HG02870 (cell line): ENCODE measurements around the gene VWA3B.

Experiments
- ATAC-seq: cut with Tn5 transposase; IDR thresholded peaks from one replicate; pipeline ENCODE4 v1.9.1; 2021; ENCODE audit warnings: mild to moderate bottlenecking, moderate library complexity; ENCODE audit not compliant: unreplicated experiment

VWA3B gene

DNA sequence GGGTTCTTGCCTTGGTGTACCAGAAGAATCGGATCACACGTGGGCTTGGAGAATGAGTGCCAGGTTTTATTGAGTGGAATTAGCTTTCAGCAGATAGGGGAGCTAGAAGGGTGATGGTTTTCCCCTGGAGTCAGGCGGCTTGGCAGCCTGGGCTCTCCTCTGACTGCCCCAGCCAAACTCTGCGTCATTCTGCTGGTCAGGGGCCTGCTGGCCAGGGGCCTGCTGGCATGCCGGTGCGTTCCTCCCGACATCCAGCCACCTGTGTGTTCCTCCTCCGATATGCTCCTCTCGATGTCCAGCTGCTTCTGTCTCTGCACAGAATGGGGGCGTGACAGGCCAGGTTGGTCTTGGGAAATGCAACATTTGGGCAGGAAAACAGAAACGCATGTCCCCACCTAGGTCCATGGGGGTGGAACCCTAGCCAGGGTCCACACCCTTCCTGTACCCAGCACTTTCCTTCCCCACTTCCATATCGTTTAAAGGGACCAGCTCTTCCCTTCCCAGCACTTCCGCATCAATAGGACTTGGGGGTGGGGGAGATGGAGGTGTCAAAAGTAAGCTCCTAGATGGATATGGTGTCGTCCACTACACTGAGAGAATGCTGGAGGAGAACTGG, 85.3 kb downstream of the VWA3B start:
- ATAC-seq: no peak

DNA sequence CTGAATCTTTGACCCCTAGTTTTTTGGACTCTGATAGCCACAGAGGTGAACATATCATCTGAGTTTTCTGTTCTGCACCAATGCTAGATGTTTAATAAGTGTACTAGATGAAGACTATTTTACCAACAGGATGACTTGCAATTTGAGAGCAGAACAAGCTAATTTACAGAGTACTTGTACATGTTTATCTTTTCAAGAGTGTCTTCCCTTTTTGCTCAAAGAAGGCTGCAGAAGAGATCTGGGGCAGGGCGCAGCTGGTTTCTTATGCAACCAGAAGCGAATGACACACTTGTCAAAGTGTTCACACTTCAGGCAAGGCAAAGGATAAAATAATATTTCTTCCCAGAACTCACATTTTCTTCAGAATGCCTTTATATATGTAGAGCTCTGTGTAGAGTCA, 86.0 kb downstream of the VWA3B start:
- no peak for ATAC-seq

DNA sequence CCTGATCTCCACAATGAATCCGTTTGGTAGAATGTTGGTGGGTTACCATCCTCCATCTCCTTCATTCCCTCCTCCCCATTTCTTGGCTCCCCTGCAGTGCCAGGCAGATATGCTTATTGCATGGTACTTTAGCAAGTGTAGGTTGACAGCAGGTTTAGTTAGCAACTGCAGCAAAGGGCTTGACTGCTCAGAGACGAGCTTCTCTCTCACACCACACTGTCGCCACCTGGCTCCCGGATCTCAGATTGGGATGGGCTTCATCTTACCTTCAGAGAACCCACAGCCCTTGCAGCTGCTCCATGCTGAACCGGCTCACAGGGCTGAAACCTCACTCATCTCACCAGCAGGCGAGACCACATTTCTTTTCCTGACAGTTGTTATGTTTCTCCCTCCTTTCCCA, 88.8 kb downstream of the VWA3B start:
- no peak for ATAC-seq

DNA sequence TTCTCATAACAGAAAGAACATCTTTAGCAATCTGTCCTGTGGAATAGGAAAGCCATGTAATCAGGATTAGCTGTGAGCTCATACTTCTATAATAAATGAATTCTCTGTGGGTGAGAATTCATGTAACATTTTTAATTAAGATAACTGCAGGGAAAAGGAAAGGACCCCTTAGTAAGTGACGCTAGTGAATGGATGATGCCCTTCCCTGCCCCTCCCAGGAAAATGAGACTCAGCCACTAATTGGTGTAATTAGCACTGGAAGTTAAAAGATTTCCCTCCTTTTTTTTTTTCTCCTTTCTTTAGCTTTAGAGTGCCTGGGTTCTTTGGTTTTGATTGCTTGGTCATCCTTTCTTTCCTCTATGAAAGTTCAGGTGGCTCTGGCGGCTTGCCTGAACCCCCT, 90.3 kb downstream of the VWA3B start:
- no peak for ATAC-seq

DNA sequence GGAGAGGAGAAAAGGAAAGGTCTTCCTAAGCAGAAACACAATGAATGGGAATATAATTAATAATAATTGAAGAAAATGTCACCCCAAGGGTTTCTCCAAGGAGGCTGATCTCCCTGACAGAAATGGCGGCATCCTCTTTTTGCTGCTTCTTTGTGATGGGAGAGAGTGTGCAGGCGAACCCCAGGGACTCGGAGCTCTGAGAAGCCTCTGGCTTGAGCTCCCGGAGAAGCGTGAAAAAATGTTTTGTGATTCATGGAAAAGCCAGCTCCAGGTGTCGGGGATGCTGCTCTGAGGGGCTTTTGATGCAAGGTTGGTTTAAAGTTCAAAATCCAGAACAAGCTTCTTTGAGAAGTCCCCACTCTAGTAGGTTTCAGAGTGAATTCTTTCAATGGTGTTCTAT, 91.0 kb downstream of the VWA3B start:
- ATAC-seq: no peak

DNA sequence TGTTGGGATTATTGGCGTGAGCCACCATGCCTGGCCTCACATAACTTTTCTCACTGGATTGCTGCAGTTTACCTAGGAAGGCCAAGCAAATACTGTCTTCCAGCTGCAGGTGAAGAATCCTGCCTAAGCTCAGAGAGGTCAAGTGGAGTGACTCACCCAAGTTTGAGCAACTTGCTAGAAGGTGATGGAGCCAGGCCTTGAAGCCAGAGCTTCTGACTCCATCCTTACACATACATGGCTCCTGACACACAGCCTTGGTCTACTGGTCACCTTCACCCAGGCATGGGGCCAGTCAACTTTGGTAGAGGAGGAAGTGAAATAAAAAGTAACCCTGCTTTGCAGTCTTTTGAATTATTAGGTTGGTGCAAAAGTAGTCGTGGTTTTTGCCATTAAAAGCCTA, 93.5 kb downstream of the VWA3B start:
- no peak for ATAC-seq

DNA sequence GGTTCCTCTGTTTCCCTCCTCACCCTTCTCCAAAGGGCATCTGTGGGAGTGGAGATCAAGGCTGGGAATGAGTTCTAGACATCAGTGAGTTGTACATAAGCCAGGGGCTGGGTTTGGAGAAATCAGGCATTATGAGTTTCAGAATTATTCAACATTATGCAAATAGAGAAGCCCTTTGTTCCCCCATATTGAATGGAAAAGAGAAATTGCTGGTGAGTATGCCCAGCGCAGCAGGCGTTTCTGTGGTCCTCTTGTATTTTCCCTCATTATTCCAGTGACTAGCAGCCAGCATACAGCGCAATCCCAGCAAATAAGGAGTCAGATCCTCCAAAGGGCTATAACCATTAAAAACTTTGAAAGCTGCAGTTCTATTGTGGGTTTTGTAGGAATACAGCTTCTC, 94.4 kb downstream of the VWA3B start:
- ATAC-seq: no peak

DNA sequence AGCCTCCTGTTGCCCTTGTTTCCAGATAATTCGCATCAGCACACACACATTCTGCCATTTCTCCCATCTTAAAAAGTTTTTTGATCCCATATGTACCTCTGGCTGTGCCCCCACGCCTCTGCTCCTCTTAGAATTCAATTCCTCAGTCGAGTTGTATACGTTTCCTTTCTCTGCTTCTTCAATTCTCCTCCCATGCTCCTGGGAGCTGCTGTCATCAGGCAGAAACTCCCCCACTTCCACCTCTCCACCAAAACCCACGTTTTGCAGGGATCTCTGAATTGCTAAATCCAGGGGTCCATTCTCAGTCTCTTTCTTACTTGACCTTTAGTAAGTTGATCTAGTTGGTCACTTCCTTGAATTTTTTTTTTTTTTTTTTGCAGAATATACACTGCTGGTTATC, 98.8 kb downstream of the VWA3B start:
- ATAC-seq: no peak

DNA sequence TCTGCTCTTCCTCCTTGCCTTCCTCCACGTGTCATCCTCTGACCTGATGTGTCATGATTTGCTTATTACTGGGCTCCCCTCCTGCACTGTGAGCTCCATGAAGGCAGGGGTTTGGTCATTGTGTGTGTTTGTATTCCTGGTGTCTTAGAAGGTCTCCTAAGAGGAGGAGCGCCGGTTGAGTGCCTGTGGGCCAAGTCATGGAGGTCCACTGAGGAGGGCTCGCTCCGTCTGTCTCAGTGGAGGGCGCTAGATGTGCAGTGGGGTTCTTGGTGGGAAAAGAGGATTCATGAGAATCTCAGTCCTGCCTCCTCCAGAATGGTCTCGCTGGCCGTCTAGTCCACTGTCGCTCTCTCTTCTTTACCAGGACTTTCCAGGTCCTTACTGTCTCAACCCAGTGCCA, 100.2 kb downstream of the VWA3B start:
- ATAC-seq: no peak

DNA sequence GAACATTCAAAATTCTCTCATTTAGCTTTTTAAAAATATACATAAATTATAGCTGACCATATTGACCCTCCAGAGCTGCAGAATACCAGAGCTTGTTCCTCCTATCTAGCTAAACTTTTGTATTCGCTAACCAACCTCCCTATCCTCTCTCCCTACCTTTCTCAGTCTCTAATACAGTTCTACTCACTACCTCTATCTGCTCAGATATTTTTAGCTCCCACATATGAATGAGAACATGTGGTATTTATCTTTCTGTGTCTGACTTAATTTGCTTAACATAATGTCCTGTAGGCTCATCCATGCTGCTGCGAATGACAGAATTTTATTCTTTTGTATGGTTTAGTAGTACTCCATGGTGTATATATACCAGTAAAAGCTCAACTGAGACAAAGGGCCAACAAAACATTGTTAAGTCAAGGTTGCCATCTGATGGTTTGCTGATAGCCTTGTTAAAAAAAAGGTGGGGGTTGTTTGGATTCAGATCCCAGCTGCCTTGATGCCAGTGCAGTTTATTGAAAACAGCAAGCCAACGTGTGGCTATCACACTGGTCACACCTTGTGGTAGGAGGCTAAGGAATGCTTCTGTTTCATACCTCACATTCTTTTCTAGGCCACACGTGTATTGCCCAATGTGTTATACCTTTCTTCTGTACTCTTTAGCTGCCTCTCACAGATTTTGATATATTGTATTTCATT, 101.5 kb downstream of the VWA3B start:
- ATAC-seq: no peak

DNA sequence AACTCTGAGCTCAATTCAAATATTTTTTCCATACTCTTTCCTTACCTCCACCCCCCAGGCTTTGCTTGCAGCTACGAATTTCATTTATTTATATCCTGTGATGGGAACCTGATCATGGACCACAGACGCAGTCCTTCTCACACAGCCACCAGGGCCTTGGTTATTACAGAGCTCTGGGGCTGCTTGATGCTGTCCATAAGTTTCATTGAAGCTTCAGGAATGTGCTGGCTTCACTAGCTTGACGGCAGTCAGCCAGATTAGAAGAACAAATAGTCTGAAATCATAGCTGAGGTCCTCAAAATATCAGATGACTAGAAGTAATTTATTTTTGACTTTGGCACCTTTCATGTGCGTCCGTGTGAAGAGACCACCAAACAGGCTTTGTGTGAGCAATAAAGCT, 104.9 kb downstream of the VWA3B start:
- no peak for ATAC-seq

DNA sequence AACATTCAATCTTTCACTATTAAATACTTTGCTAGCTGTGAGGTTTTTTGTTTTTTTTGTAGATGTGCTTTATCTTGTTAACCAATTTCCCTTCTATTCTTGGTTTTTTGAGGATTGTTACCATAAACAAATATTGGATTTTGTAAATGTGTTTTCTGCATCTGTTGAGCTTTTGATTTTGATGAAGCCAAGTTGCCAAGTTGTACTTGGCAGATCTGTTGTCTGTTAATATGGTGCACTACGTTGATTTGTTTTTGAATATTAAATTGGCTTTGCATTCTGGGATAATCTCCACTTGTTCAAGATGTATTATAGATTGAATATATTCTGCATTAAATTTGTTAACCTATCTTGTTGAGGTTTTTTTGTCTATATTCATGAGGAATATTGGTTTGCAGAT, 114.6 kb downstream of the VWA3B start:
- ATAC-seq: no peak

DNA sequence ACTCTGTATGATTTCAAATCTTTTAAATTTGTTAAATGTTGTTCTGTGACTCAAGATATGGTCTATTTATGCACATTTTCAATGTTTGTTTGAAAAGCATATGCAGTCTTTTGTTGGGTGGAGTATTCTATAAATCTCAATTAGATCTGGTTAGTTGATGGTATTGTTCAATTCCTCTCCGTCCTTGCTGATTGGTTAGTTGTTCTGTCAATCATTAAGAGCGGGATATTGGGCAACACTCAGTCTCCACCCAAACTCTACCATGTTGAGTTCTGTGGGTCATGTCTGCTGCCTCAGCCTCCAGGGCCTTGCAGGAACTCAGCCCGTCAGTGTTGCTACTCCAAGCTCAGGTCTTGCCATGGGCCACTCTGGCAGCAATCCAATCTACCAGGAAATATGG, 118.9 kb downstream of the VWA3B start:
- ATAC-seq: no peak

DNA sequence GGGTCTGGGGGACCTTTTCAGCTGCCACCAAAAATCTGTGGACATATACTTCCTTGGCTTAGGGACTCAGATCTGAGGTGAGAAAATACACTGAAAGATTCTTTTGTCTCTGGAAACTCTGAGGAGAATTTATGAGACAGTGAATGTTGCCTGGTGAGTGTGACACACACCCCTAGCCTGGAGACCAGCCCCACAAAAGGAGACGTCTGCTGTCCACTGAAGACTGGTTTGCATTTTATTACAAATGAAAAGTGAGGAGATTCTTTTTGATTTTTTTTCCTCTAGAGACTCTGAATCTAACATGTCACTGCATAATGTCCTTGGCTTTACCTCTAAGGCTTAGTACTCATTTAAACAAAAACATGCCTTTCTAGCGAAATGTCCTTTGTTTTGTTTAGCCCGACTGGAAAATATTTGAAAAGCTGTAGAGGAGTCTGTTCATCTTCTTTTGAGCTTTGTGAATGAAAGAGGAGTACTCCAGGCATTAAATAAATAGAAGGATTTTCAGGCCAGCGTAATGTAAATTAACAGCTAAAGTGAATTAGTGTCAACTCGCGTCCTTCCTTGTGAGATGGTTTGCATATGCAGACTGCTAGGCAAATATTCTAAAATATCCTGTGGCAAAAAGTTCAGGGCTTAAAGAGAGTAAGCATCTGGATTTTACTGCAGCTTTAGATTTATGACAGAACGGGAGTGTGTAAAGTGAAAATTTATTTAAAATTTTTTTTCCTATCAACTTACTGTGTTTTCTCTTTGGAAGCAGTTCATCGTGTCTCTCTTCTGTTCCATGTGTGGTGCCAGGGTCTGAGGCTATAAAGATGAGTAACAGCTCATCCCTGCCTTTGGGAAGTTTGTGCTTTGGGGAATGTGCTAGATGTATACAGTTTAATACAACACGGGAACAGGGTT, 125.4 kb downstream of the VWA3B start:
- ATAC-seq: no peak

DNA sequence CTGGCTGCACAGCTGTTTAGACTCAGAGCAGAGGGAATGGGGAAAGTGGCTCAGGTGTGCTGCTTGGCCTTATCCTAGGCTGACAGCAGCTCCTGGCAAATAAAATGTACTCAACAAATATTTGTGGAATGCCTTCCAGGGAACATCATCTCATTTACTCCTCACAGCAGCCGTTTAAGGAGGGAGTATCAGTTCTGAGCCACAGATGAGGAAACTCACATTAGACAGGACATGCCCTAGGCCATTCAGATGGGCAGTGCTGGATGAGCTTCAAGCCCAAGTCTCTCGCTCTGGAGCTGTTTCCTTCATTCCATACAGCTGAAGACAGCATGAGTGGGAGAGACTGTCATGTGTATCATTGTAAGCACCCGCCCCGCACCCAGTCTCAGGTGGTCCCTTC, 129.6 kb downstream of the VWA3B start:
- ATAC-seq: no peak

DNA sequence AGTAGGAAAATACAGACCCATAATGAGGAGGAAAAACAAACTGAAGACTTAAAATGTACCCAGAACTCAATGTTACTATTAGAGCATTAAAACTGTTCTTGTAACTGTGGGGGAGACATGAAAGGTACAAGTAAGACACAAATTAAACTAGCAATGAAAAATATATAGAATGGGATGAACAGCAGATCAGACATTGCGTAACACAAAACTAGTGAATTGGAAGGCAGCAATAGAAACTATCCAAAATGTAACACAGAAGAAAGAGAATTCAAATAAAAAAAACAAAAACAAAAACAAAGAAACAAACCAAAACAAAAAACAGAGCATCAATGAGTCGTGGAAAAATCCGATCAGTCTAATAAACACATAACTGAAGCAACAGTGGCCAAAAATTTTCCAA, 132.2 kb downstream of the VWA3B start:
- ATAC-seq: no peak

DNA sequence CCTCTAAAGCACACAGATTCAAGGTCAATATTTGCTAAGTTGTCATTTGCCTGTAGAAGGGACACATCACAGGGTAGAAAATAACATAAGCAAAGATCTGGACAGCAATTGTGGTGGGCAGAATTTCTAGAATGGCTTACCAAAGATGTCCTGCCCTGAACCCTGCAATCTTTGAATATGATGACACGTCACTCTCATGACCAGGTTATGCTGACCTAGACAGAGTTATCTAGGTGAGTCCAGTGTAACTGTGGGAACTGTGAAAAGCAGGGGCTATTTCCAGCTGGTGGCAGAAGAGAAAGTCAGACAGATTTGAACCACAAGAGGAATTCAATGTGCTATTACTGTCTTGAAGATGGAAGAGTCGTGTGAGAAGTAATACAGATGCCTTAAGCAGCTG, 147.0 kb downstream of the VWA3B start:
- ATAC-seq: no peak

DNA sequence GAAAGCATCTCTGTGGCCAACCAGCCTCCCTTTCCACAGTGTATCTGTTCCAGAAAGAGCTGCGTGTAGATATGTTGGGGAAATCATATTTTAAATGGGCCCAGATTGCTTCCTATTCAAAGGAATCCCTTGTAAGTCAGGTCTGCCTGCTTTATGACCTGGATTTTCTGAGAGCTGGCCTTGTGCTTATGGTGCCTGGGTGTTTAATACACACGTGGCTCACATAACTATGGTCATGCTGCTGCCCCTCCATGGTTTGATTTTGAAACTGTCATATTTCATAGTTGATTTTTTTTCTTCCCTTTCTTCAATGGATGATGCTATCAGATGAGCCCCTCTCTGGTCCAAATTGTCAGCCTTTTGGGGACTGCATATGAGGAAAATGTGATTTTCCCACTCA, 147.8 kb downstream of the VWA3B start:
- ATAC-seq: no peak

DNA sequence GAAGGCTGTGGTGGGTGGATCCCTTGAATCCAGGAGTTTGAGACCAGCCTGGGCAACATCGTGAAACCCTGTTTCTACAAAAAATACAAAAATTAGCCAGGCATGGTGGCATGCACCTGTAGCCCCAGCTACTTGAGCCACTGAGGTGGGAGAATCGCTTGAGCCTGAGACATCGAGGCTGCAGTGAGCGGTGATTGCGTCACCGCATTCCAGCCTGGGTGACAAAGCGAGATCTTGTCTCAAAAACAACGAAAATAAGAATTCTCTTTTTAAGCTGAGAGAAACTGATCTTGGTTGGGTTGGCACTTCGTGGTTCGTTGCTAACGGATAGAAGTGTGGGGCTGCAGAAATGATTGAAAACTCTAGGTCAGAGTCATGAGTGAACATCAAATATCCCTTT, 150.0 kb downstream of the VWA3B start:
- ATAC-seq: no peak

DNA sequence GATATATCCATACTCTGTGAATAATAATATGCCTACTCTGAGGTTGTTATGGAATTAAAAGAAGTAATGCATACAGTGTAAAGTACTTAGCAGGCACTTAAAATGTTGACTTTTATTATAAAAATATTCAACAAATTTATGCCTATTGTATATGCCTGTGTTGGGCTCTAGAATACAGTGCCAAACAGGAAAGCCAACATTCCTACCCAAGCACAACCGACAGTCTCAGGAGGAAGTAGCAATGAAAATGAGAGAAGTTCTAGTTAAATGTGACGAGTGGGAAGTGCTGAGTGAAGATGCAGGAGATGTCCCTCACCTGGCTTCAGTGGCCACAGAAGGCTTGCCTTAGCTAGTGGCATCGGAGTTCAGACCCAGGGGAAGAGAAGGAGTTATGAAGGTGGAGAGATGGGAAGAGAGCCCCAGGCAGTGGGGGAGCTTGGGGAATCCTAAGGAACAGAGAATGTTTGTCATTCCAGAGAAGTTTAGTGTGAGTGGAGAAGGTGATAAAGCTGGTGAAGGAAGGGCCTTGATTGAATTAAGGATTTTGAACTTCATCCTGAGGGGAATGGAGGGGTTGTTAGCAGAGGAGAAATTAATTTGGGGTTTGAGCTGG, 153.9 kb downstream of the VWA3B start:
- no peak for ATAC-seq

DNA sequence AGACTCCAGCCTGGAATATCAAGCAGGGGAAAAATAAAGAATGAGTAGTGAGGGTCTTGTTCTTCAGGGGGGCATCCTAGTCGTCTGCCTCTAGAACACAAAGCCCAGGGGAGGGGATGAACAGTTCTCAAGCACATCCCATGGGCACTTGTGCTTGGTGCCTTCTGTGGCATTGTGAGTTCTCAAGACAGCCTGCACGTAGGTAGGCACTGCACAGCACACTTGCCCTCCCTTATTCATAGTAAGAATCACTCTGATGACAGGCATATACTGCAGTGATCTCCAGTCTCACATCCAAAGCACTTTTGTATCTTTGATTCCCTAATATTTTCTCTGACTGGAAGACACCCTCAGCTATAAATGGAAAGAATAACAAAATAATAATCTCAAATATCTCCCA, 154.6 kb downstream of the VWA3B start:
- ATAC-seq: no peak

DNA sequence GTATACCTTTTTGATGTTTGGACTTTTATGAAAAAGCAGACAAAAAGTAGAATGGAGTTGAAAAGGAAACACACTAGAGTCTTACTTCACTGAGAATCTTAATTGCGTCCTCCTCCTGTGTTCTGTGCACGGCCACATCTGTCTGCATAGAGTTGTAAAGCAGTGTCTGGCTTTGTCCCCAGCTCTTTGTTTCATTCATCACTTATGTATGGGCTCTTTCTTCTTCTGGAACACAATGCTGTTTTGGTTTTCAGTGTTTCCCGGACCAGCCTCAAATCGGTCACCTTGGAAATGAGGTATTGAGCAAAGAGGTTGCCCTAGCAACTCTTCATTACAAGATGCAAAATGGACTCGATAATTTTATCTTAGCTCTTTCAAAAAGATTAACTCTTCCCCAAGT, 155.0 kb downstream of the VWA3B start:
- no peak for ATAC-seq
